Muscle layer of duodenum (tissue), 2 donors: ENCODE results near the gene DTWD1.

Experiments used
- H3K27ac ChIP-seq: one replicate; pipeline ENCODE4 v1.7.0; 2013; ENCODE audit warnings: mild to moderate bottlenecking, low read length
- H3K27me3 ChIP-seq: one replicate; pipeline ENCODE4 v1.7.0; 2013; ENCODE audit warnings: low read depth, mild to moderate bottlenecking, control low read depth, low read length
- H3K36me3 ChIP-seq, 2 donors: one replicate each; pipeline ENCODE4 v1.7.0; 2013; ENCODE audit warnings: low read length in 2 of 2, control low read depth in 1 of 2, mild to moderate bottlenecking in 1 of 2; ENCODE audit not compliant: insufficient read depth in 2 of 2, control insufficient read depth in 1 of 2
- H3K4me1 ChIP-seq, 2 donors: one replicate each; pipeline ENCODE4 v1.7.0; 2013; ENCODE audit warnings: low read length in 2 of 2, mild to moderate bottlenecking in 2 of 2, control low read depth in 1 of 2, moderate library complexity in 1 of 2; ENCODE audit not compliant: insufficient read depth in 2 of 2, control insufficient read depth in 1 of 2
- H3K4me3 ChIP-seq, 2 donors: one replicate each; pipeline ENCODE4 v1.7.0; 2013; ENCODE audit warnings: low read length in 2 of 2, low read depth in 1 of 2, mild to moderate bottlenecking in 1 of 2
- H3K9me3 ChIP-seq, 2 donors: one replicate each; pipeline ENCODE4 v1.7.0; 2013; ENCODE audit warnings: low read length in 2 of 2, control low read depth in 1 of 2, mild to moderate bottlenecking in 1 of 2; ENCODE audit not compliant: control insufficient read depth in 1 of 2
- donor health status: healthy.

Gene DTWD1

DNA sequence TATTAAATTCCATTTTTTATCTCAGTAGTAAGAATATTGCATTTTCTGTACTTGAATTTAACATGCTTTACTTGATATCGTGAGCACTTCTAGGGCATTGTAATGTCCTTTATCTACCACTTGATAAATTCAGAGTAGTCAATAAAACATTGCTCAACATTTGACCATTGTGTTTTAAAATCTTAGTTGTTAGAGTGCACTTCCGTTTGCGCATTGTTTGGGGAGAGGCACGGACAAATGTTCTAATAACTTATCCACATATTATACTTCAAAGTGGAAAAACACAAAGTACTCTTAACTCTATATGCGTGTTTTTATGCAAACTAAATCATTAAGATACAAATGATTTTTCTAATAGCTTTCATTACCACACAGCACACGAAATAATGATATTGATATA lies 649 bp upstream of the DTWD1 start:
- H3K27me3 ChIP-seq, result no peaks in the 10 kb centered on the region
- peak overlapping the region; percentile 81 to 91 for H3K4me3 ChIP-seq
- H3K36me3 ChIP-seq, result peaks cover 0 to 4% of the 10 kb centered on the region in 2 donors
- no peaks in the 10 kb centered on the region for H3K9me3 ChIP-seq
- peak overlapping the region; percentile 99 for H3K27ac ChIP-seq
- H3K4me1 ChIP-seq, result peaks cover 0 to 18% of the 10 kb centered on the region in 2 donors

DNA sequence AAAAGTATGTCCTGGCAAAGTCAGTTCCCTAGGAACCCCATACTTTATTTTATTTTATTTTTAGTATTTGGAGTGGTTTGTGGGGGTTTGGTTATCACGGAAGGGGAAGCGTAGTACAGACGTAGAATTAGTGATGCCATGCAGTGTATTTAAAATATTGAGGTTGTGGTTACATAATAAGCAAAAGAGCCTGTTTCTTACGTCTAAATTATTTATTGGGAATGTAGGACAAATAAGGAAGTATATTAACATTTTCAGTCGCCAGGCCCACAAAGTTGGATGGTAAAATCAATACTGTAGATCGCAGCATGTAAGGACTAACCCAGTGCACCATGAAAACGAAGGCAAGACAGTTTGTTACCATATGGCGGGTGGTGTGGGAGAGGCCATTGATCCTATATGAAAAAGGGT lies 558 bp downstream of the DTWD1 start:
- Histone ChIP-seq H3K4me3 (peak overlapping the region; percentile 81 to 84), H3K36me3 (peaks cover 4 to 10% of the 10 kb centered on the region in 2 donors), H3K27me3 (no peaks in the 10 kb centered on the region), H3K27ac (peak overlapping the region; percentile 83), H3K4me1 (peaks cover 0 to 18% of the 10 kb centered on the region in 2 donors), H3K9me3 (peaks cover 5 to 6% of the 10 kb centered on the region in 2 donors)

DNA sequence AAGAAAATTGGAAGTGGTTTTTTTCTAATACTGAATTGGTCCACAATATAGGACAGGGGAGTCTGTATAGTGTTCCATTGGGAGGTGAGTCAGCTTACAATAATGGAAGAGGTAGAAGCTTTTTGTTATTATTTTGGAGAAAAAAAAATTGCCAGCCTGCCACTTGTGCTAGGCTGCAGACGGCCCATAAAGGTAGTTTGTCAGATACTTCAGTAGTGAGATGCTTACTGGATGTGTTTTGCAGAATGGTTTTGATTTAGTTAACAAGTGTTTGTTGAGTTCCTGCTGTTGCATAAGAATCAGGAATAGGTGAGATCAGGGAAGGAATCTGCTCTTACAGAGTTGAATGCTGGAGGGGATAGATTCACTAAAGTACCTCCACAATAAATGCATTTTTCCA lies 1.0 kb downstream of the DTWD1 start:
- H3K9me3 ChIP-seq, result peaks cover 5 to 6% of the 10 kb centered on the region in 2 donors
- peak overlapping the region; percentile 83 for H3K27ac ChIP-seq
- no peaks in the 10 kb centered on the region for H3K27me3 ChIP-seq
- H3K36me3 ChIP-seq, result peaks cover 4 to 10% of the 10 kb centered on the region in 2 donors
- H3K4me1 ChIP-seq, result peaks cover 0 to 18% of the 10 kb centered on the region in 2 donors
- H3K4me3 ChIP-seq, result peak overlapping the region; percentile 81 to 84

DNA sequence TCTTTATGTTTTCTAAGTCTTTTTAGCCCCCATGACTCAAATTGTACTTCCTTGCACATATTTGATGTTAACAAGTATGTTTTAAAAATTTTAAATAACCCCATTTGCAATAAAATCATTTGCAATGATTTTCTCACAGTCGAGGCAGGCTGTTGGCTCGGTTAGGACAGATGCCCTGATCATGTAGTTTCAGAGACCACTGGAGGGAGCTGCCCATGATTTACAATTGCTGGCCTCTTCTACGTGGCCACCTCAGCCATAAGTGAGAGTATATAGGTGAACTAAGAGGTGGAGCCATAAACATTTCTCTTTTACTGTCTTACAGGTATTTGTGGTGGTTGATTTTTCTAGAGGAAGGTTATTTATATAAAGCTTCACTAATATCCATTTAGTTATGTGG lies 1.7 kb downstream of the DTWD1 start:
- H3K4me3 ChIP-seq, result peak overlapping the region; percentile 81 to 84
- H3K27me3 ChIP-seq, result no peaks in the 10 kb centered on the region
- peaks cover 0 to 22% of the 10 kb centered on the region in 2 donors for H3K4me1 ChIP-seq
- peaks cover 4 to 10% of the 10 kb centered on the region in 2 donors for H3K36me3 ChIP-seq
- no peak overlapping the region for H3K27ac ChIP-seq
- H3K9me3 ChIP-seq, result peaks cover 5 to 6% of the 10 kb centered on the region in 2 donors

DNA sequence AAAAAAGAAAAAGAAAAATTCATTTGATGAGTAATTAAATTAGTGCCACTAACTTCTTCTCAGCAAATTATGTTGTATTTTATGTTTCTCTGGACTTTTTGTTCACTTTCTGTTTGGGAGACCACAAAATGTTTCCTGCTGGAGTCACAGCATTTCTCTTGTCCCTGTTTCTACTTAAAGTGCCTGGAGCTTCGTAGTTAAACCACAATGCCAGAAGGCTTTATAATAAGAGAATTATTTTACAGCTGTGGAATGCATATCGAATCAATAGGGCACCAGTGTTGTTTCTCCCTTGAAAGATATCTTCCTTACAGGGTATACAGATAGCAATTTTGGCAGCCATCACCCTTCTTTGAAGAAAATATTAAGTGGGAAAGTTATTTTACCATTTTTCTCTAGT lies 3.2 kb downstream of the DTWD1 start:
- Histone ChIP-seq H3K27ac (no peak overlapping the region), H3K27me3 (no peaks in the 10 kb centered on the region), H3K4me1 (peaks cover 0 to 22% of the 10 kb centered on the region in 2 donors), H3K36me3 (peaks cover 4 to 14% of the 10 kb centered on the region in 2 donors), H3K9me3 (peaks cover 5 to 6% of the 10 kb centered on the region in 2 donors), H3K4me3 (no peak overlapping the region)

DNA sequence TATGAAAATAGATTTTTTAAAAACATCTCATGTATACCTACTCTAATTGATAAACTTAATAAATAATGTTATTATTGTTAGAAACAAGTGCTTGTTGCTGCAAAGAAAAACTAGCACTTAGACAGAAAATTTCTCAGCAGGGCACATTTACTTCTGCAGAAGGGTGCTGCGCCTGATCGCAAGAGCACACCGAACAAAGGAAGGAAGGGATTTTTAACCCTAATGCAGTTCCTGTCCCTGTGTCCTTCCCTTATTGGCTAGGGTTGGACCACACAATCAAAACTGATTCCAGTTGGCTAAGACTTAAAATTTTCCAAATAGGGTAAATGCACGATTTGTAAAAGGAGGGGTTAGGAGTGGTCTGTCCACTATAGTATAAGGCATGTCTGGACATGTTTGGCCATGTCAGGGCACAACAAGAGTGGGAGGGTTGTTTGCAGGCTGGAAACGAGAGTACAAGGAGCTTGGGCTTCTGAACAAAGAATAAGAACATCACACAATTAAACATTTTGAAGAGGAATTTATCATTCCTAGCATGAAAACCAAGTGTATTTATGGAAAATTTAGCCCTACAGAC lies 4.7 kb downstream of the DTWD1 start:
- Histone ChIP-seq H3K36me3 (peaks cover 4 to 18% of the 10 kb centered on the region in 2 donors), H3K27me3 (no peaks in the 10 kb centered on the region), H3K4me1 (peaks cover 0 to 22% of the 10 kb centered on the region in 2 donors), H3K9me3 (peaks cover 5 to 6% of the 10 kb centered on the region in 2 donors), H3K4me3 (peak overlapping the region in 1 of 2 donors; percentile 32), H3K27ac (no peak overlapping the region)

DNA sequence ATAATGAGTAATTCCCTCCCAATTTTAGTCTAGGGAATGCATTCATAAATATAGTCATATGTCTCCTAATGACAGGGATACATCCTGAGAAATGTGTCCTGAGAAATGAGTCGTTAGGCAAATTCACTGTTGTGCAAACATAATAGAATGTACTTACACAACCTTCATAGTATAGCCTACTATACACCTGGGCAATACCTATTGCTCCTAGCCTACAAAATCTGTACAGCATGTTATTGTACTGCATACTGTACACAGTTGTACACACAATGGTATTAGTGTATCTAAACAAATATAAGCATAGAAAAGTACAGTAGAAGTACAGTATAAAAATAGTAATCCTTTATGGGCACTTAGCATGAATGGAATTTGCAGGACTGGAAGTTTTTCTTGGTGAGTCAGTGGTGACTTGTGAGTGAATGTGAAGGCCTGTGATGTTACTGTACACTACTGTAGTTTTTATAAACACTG lies 6.6 kb downstream of the DTWD1 start:
- Histone ChIP-seq H3K4me1 (peaks cover 0 to 15% of the 10 kb centered on the region in 2 donors), H3K9me3 (peaks cover 5 to 6% of the 10 kb centered on the region in 2 donors), H3K27ac (no peak overlapping the region), H3K27me3 (no peaks in the 10 kb centered on the region), H3K4me3 (no peak overlapping the region), H3K36me3 (peaks cover 4 to 18% of the 10 kb centered on the region in 2 donors)

DNA sequence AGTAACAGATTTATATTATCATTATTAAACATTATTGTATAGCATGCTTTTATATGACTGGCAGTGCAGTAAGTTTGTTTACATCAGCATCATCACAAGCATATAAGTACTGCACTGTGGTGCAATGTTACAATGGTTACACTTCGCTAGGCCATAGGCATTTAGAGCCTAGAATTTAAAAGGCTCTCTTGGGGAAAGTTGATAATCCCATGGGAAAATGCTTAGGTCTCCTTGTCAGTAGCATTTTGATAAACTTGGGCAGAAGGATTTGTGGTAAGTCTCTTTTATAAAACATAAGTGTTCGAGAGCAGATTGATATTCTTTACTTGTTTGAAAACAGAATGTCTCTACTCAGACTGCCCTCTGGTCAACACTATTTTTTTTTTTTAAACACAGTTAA lies 7.5 kb downstream of the DTWD1 start:
- no peak overlapping the region for H3K27ac ChIP-seq
- H3K4me1 ChIP-seq, result peaks cover 0 to 7% of the 10 kb centered on the region in 2 donors
- H3K9me3 ChIP-seq, result peaks cover 5 to 6% of the 10 kb centered on the region in 2 donors
- peaks cover 4 to 18% of the 10 kb centered on the region in 2 donors for H3K36me3 ChIP-seq
- no peaks in the 10 kb centered on the region for H3K27me3 ChIP-seq
- no peak overlapping the region for H3K4me3 ChIP-seq

DNA sequence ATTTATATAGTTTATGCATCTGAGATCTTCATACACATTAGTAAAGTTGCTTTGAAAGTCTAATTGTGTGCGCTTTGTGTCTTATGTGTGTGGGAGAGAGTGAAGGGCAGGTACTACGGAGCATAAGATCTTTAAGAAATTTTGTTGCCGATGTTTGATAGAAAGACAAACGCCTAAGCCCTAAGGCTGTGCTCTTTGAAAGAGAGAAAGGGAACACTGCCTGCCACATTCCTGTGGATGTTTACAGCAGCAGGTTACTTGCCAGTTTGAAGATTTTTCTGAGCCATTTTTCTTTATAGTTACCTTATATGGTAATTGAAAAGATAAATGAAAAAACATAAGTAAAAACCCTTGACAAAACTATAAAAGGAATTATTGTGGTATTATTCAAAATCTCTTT lies 17.0 kb downstream of the DTWD1 start:
- peaks cover 0 to 6% of the 10 kb centered on the region in 2 donors for H3K36me3 ChIP-seq
- H3K9me3 ChIP-seq, result no peaks in the 10 kb centered on the region
- H3K4me1 ChIP-seq, result no peaks in the 10 kb centered on the region
- H3K27ac ChIP-seq, result no peak overlapping the region
- no peak overlapping the region for H3K4me3 ChIP-seq
- no peaks in the 10 kb centered on the region for H3K27me3 ChIP-seq

DNA sequence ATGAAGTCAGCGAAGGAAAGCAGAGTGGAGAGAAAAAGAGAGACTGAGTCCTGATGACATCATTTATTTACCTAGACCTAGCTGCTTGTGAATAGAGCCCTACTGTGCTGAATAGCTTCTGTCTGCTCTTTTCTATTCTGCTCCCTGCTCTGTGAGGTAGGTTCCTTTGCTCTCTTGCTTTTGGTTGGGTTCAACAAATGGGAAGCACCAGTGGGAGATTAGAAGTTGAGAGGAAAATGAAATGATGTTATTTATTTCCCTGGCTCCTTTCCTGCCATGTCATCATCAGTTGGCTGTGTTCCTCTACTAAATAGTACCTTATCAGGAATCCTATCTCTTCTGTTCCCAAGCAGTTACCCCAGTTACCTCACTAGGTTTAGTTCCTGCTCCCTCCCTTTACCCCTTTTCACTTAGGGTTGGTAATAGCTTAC lies 23.5 kb downstream of the DTWD1 start:
- Histone ChIP-seq H3K9me3 (no peaks in the 10 kb centered on the region), H3K4me3 (no peak overlapping the region), H3K27me3 (no peaks in the 10 kb centered on the region), H3K36me3 (no peaks in the 10 kb centered on the region), H3K4me1 (peaks cover 7 to 19% of the 10 kb centered on the region in 2 donors), H3K27ac (no peak overlapping the region)

DNA sequence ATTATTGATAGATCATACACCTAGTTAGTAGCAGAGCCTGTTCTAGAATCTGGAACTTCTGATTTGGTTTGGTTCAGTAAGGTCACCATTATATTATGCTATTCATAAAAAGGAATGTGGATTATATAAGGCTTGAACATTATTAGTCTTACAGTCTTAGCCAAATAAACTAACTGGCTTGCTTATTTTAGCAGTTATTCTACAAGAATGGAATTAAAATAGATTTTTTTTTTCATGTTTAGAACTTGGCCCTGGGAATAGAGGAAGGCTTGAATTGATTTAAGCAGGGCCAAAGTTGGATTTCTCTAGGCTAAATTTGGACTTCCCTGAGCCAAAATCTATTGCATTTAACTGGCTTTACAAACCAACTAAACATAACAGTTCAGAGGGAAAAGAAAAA lies 24.4 kb downstream of the DTWD1 start:
- Histone ChIP-seq H3K27ac (no peak overlapping the region), H3K4me1 (peaks cover 7 to 19% of the 10 kb centered on the region in 2 donors), H3K36me3 (no peaks in the 10 kb centered on the region), H3K9me3 (no peaks in the 10 kb centered on the region), H3K4me3 (no peak overlapping the region), H3K27me3 (no peaks in the 10 kb centered on the region)

DNA sequence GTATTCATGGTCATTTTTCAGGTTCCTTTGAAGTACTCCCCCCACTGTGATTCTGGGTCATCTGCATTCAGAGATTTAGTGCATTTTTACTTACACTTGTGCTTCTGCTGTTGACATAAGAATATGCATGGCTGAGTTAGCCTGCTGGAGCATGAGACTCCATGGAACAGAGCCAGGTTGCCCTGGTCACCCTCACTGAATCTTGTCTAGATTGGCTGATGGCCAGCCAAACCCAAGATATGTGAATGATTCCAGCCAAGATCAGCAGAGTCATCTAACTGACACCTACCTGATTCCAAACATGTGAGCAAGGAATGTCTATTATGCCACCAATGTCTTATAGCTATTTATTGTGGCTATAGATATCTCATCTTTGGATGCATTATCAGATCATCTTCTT lies 25.1 kb downstream of the DTWD1 start:
- Histone ChIP-seq H3K27ac (no peak overlapping the region), H3K4me3 (no peak overlapping the region)

More for the DNA sequence above, 25.1 kb downstream of the DTWD1 start:
- no peaks in the 10 kb centered on the region for H3K9me3 ChIP-seq
- H3K27me3 ChIP-seq, result no peaks in the 10 kb centered on the region
- peaks cover 7 to 19% of the 10 kb centered on the region in 2 donors for H3K4me1 ChIP-seq
- no peaks in the 10 kb centered on the region for H3K36me3 ChIP-seq
